Heart left ventricle (tissue), 13 donors: ENCODE measurements around the gene B2M.

ENCODE experiments used
- POLR2A ChIP-seq, 2 donors: fragments of 450-650 bp; IDR thresholded peaks; one replicate each; pipeline ENCODE4 v1.6.1; 2017; ENCODE audit warnings: antibody characterized with exemption in 2 of 2, mild to moderate bottlenecking in 2 of 2, moderate library complexity in 2 of 2
- TF ChIP-seq, protein P1 (sequence below), 12 donors: fragments of 200-600 bp; sonication (generic) in 4 of 12; IDR thresholded peaks; one replicate each; pipeline versions ENCODE4 v1.5.0 to v1.8.0; 2018 to 2022; ENCODE audit warnings: antibody characterized with exemption in 12 of 12, mild to moderate bottlenecking in 5 of 12
- donor health status: ischemic (EF 13 %, LVEDD 7.1; RV severe dilation, severe dysfunction).
- donor health status: DM: no; HTN: yes; CAD: no.
- donor health status: DM: no; HTN: no; CAD: no.
- donor health status: ischemic (EF 25% LVEDD 6.9; RV normal size, moderate dysfunction).
- donor health status: ischemic (EF 25% LVEDD 5.7; RV mildly dilated, moderate dysfunction).
- donor health status: ischemic (EF 35%, LVEDD 5.7; RV mildly dilated, moderate dysfunction).
- donor health status: nonischemic (EF 11% LVEDD 7.7; RV severe dilation, severe dysfunction).
- donor health status: DM: yes; HTN: yes; CAD: no.
- donor health status: PGD.
- donor health status: ischemic (EF 29% LVEDD 5.4; RV normal size, mild dysfunction).
- donor health status: nonischemic (EF 23%, LVEDD 6.1; RV moderate dilation, normal function).

DNA sequence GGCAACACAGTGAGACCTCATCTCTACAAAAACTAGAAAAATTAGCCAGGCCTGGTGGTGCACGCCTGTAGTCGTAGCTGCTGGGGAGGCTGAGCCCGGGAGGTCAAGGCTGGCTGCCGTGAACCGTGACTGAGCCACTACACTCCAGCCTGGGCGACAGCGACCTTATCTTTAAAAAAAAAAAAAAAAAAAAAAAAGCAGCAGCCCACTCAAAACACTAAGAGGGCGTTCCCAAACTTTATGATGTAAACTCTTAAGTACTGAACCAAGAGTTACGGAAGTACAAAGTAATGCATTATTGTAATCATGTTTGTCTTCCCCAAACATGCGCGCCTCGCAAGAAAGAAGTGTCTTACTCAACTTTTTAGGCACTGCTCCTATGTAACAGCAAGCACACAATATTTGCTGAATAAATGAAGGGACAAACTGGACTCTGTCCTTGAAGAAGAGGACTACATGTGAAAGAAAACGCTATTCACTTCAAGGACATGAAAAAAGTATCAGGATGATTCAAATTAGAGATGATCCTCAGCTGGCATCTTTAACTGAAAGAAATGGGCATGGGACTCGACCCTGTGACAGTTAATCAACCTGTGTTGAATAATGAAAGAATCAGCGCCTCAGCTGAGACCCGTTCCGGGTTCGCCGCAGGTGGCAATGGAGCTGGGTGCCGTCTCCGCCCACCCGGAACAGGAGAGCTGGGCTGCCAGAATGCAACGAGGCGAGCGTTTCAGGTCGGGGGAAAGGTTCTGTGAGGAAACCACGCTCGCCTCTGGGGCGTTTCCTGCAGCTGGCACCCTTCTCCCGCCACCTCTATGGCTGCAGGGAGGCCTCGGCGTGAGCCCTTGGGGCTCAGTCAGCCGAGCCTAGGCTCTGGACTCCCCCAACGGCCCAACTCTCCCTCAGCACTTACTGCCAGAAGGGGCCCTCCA, 48.6 kb upstream of the B2M start:
- TF ChIP-seq, protein P1, sequence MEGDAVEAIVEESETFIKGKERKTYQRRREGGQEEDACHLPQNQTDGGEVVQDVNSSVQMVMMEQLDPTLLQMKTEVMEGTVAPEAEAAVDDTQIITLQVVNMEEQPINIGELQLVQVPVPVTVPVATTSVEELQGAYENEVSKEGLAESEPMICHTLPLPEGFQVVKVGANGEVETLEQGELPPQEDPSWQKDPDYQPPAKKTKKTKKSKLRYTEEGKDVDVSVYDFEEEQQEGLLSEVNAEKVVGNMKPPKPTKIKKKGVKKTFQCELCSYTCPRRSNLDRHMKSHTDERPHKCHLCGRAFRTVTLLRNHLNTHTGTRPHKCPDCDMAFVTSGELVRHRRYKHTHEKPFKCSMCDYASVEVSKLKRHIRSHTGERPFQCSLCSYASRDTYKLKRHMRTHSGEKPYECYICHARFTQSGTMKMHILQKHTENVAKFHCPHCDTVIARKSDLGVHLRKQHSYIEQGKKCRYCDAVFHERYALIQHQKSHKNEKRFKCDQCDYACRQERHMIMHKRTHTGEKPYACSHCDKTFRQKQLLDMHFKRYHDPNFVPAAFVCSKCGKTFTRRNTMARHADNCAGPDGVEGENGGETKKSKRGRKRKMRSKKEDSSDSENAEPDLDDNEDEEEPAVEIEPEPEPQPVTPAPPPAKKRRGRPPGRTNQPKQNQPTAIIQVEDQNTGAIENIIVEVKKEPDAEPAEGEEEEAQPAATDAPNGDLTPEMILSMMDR (IDR thresholded peaks at IDR 0.05): no peak
- TF ChIP-seq POLR2A (IDR thresholded peaks at IDR 0.05): no peak
